Loucy (cell line): Measurements from ENCODE around the gene SLCO1C1.

Source experiments
- CTCF ChIP-seq: fragments of 200-600 bp; sonication (generic); conservative IDR thresholded peaks from 2 replicates; pipeline ENCODE4 v1.5.1; 2014; ENCODE audit warnings: mild to moderate bottlenecking, antibody characterized with exemption, low read length
- EZH2phosphoT487 ChIP-seq: fragments of 200-600 bp; IDR thresholded peaks from 2 replicates; pipeline ENCODE4 v1.6.1; 2018; ENCODE audit warnings: antibody characterized with exemption, mild to moderate bottlenecking, moderate library complexity, borderline replicate concordance

GRCh38 chr12:20778969-20779368 is 83.8 kb downstream of the SLCO1C1 start:
- TF ChIP-seq CTCF (no peak), EZH2phosphoT487 (no peak)
